ENCODE measurements around the gene MFSD12.

MFSD12 gene

GRCh38 chr19:3604227-3604986, 47.0 kb upstream of the MFSD12 start:
- TF ChIP-seq, protein P1, sequence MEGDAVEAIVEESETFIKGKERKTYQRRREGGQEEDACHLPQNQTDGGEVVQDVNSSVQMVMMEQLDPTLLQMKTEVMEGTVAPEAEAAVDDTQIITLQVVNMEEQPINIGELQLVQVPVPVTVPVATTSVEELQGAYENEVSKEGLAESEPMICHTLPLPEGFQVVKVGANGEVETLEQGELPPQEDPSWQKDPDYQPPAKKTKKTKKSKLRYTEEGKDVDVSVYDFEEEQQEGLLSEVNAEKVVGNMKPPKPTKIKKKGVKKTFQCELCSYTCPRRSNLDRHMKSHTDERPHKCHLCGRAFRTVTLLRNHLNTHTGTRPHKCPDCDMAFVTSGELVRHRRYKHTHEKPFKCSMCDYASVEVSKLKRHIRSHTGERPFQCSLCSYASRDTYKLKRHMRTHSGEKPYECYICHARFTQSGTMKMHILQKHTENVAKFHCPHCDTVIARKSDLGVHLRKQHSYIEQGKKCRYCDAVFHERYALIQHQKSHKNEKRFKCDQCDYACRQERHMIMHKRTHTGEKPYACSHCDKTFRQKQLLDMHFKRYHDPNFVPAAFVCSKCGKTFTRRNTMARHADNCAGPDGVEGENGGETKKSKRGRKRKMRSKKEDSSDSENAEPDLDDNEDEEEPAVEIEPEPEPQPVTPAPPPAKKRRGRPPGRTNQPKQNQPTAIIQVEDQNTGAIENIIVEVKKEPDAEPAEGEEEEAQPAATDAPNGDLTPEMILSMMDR (IDR thresholded peaks at IDR 0.05; ENCODE audit: extremely low read depth, missing control alignments), result no peak
- DNase-seq (ENCODE audit: low spot score), result no peak

DNA sequence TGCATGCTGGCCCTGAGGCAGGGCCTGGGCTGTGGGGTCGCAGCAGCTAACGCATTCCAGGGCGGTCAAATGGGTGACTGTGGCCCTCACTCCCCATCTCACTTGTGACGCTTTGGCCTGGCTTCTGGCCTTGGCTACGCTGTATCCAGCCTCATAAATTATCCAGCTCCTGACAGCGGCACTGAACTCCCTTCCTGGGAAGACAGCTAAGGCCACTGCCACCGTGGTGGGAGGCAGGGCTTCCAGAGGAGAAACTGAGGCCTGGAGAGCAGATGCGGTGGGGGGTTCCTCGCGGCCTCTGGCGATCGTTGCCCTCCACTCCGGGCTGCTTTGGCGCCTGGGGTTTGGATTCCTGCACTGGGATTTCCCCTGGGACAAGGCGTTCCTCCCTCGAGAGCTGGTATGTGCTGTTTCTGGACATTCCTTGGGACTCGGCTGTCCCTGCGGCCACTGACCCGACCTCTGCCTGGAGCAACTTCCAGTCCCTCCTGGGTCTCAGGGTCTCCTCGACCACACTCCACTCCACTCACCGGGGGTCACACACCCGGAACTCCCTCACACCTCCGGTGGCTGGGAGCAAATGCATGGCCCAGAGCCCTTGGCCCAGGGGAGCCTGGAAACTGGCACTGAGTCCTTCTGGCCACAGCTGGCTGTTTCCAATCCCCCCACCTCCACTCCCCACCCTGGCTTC, 45.9 kb upstream of the MFSD12 start:
- no peak for DNase-seq (ENCODE audit: low spot score)
- TF ChIP-seq, protein P1 (IDR thresholded peaks at IDR 0.05; ENCODE audit: extremely low read depth, missing control alignments), result no peak

DNA sequence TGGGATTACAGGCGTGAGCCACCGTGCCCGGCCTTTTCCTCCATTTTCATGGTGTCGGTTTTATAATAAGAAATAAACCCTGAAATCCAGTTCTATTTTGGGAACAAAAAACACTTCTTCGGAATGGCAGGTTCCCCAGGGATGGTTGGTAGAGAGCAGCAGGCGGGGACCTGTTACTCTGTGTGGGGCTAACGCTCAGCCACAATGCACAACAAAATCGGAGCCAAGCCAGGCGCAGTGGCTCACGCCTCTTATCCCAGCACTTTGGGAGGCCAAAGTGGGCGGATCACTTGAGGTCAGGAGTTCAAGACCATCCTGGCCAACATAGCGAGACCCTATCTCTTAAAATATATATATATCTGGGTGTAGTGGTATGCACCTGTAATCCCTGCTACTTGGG, 43.6 kb upstream of the MFSD12 start:
- no peak for DNase-seq (ENCODE audit: low spot score)
- TF ChIP-seq, protein P1 (IDR thresholded peaks at IDR 0.05; ENCODE audit: extremely low read depth, missing control alignments), result no peak

DNA sequence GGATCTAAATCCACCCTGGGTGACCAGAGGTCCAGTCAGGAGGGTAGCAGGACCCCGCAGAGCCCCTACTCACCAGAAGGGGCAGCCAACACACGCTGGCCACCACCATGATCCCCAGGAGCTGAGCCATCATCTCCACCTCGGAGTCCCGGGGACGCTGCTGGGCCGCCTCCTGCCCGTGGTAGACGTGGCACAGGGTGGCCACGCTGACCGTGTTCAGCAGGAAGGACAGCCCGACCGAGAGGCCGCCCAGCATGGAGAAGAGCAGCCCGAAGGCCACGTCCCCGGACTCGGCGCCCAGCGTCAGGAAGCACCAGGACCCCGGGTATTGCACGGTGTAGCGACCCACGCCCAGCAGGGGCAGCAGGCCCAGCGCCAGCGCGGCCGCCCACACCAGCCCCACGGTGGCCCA, 42.4 kb upstream of the MFSD12 start:
- DNase-seq (ENCODE audit: low spot score), result no peak
- TF ChIP-seq, protein P1 (IDR thresholded peaks at IDR 0.05; ENCODE audit: extremely low read depth, missing control alignments), result no peak

- DNase-seq (ENCODE audit: low spot score), result no peak
- TF ChIP-seq, protein P1 (IDR thresholded peaks at IDR 0.05; ENCODE audit: extremely low read depth, missing control alignments), result no peak
Measured at GRCh38 chr19:3595521-3596061, 38.2 kb upstream of the MFSD12 start.

DNA sequence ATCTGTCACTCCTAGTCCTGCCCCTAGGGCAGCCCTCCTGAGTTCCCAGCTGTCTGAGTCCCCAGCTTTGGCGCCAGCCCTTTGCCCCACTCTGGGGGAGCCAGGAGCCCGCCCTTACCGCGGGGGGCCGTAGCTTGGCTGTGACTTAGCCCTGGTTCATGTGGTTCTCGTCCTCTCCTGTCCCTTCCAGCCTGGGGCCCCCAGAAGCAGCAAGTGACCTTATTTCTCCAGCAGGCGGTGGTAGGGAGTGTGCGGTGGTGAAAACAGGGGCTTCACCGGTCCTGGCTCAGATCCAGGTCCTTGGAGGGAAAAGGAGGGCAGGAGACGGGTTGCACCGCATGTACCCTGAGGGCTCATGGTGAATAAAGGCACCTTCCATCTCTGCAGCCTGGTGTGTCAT, 35.8 kb upstream of the MFSD12 start:
- DNase-seq (ENCODE audit: low spot score), result no peak
- TF ChIP-seq, protein P1 (IDR thresholded peaks at IDR 0.05; ENCODE audit: extremely low read depth, missing control alignments), result no peak

Data from GM20000 (cell line).